H9 (cell line): ENCODE results near the gene PCOLCE2. TPM values are rescaled to one million over a fixed set of nuclear protein-coding genes. Genes with fewer than 3 reads are reported as not detected.

Experiments
- DNase-seq: peaks from one replicate; pipeline ENCODE4 v3.0.0-alpha.2; 2017
- H2AFZ ChIP-seq: one replicate; pipeline ENCODE4 v1.6.1; 2013; ENCODE audit warnings: mild to moderate bottlenecking, low read length, control low read depth, moderate library complexity
- H2AK5ac ChIP-seq: 2 replicates; pipeline ENCODE4 v1.6.1; 2013; ENCODE audit warnings: low read length, control low read depth, mixed read lengths; ENCODE audit not compliant: insufficient read length
- H2BK120ac ChIP-seq: one replicate; pipeline ENCODE4 v1.6.1; 2013; ENCODE audit warnings: low read depth, mild to moderate bottlenecking, low read length, control low read depth, inconsistent platforms; ENCODE audit not compliant: poor library complexity, severe bottlenecking
- H2BK12ac ChIP-seq: 2 replicates; pipeline ENCODE4 v1.6.1; 2013; ENCODE audit warnings: low read length, control low read depth, mixed read lengths, low read depth; ENCODE audit not compliant: insufficient read length
- H2BK15ac ChIP-seq: 2 replicates; pipeline ENCODE4 v1.6.1; 2013; ENCODE audit warnings: low read depth, low read length, control low read depth
- H2BK20ac ChIP-seq: one replicate; pipeline ENCODE4 v1.6.1; 2013; ENCODE audit warnings: low read depth, mild to moderate bottlenecking, low read length, control low read depth, inconsistent platforms; ENCODE audit not compliant: poor library complexity, severe bottlenecking
- H2BK5ac ChIP-seq: 2 replicates; pipeline ENCODE4 v1.6.1; 2013; ENCODE audit warnings: low read length, control low read depth, mixed read lengths; ENCODE audit not compliant: insufficient read length
- H3K14ac ChIP-seq: 2 replicates; pipeline ENCODE4 v1.6.1; 2013; ENCODE audit warnings: low read length, control low read depth; ENCODE audit not compliant: insufficient read depth
- H3K18ac ChIP-seq: 2 replicates; pipeline ENCODE4 v1.6.1; 2013; ENCODE audit warnings: low read depth, mild to moderate bottlenecking, mixed read lengths, low read length, control low read depth; ENCODE audit not compliant: insufficient read length
- H3K23ac ChIP-seq: 2 replicates; pipeline ENCODE4 v1.6.1; 2013; ENCODE audit warnings: low read length, control low read depth, mixed read lengths, low read depth; ENCODE audit not compliant: insufficient read length
- H3K23me2 ChIP-seq: 2 replicates; pipeline ENCODE4 v1.6.1; 2013; ENCODE audit warnings: low read depth, mild to moderate bottlenecking, mixed read lengths, low read length, control low read depth; ENCODE audit not compliant: insufficient read length, poor library complexity, severe bottlenecking
- H3K27ac ChIP-seq: 2 replicates; pipeline ENCODE4 v1.5.1; 2013; ENCODE audit warnings: low read length, control low read depth, mixed read lengths, low read depth; ENCODE audit not compliant: insufficient read length
- H3K27me3 ChIP-seq: 2 replicates; pipeline ENCODE4 v1.6.1; 2013; ENCODE audit warnings: low read length, control low read depth, inconsistent platforms; ENCODE audit not compliant: insufficient read depth
- H3K4ac ChIP-seq: 2 replicates; pipeline ENCODE4 v1.6.1; 2013; ENCODE audit warnings: low read depth, mild to moderate bottlenecking, control low read depth, inconsistent platforms, low read length, moderate library complexity
- H3K4me1 ChIP-seq: 2 replicates; pipeline ENCODE4 v1.6.1; 2013; ENCODE audit warnings: low read length, control low read depth, inconsistent platforms; ENCODE audit not compliant: insufficient read depth
- H3K4me2 ChIP-seq: 2 replicates; pipeline ENCODE4 v1.6.1; 2013; ENCODE audit warnings: low read length, control low read depth, mixed read lengths; ENCODE audit not compliant: insufficient read length, insufficient read depth
- H3K56ac ChIP-seq: 2 replicates; pipeline ENCODE4 v1.6.1; 2013; ENCODE audit warnings: low read depth, mild to moderate bottlenecking, mixed read lengths, low read length, control low read depth; ENCODE audit not compliant: insufficient read length
- H3K79me1 ChIP-seq: 2 replicates; pipeline ENCODE4 v1.6.1; 2013; ENCODE audit warnings: low read depth, mild to moderate bottlenecking, moderate library complexity, low read length, control low read depth, inconsistent platforms; ENCODE audit not compliant: insufficient read depth, poor library complexity, severe bottlenecking
- H3K79me2 ChIP-seq: 2 replicates; pipeline ENCODE4 v1.6.1; 2013; ENCODE audit warnings: low read length, control low read depth, inconsistent platforms; ENCODE audit not compliant: insufficient read depth
- H3K9ac ChIP-seq: 2 replicates; pipeline ENCODE4 v1.6.1; 2013; ENCODE audit warnings: low read length, control low read depth, mixed read lengths; ENCODE audit not compliant: insufficient read length; ENCODE audit errors: extremely low read depth
- H3K9me3 ChIP-seq: one replicate; pipeline ENCODE4 v1.6.1; 2013; ENCODE audit warnings: low read depth, low read length, inconsistent platforms; ENCODE audit not compliant: control insufficient read depth
- H3T11ph ChIP-seq: one replicate; pipeline ENCODE4 v1.6.1; 2013; ENCODE audit warnings: mild to moderate bottlenecking, low read length, control low read depth, inconsistent platforms
- H4K20me1 ChIP-seq: one replicate; pipeline ENCODE4 v1.6.1; 2013; ENCODE audit not compliant: control insufficient read depth, insufficient read length, insufficient read depth
- H4K5ac ChIP-seq: 2 replicates; pipeline ENCODE4 v1.6.1; 2013; ENCODE audit warnings: low read depth, mild to moderate bottlenecking, mixed read lengths, low read length, control low read depth; ENCODE audit not compliant: insufficient read length
- H4K8ac ChIP-seq: replicated peaks from 2 replicates; pipeline ENCODE4 v1.6.1; 2013; ENCODE audit warnings: low read length, control low read depth, mixed read lengths, low read depth; ENCODE audit not compliant: insufficient read length
- H4K91ac ChIP-seq: 2 replicates; pipeline ENCODE4 v1.6.1; 2013; ENCODE audit warnings: low read depth, mild to moderate bottlenecking, moderate library complexity, mixed read lengths, low read length, control low read depth; ENCODE audit not compliant: insufficient read length
- H3K27ac Mint-ChIP-seq, 3 experiments: 2 replicates in 2 of 3; 3 replicates in 1 of 3; pipeline ENCODE4 v1.8.0; 2020 to 2021; ENCODE audit warnings: mixed read lengths in 3 of 3, mild to moderate bottlenecking in 1 of 3, moderate library complexity in 1 of 3
- H3K27me3 Mint-ChIP-seq: 2 replicates; pipeline ENCODE4 v1.8.0; 2021; ENCODE audit warnings: low read depth, mild to moderate bottlenecking, moderate library complexity, mixed read lengths
- H3K36me3 Mint-ChIP-seq, 3 experiments: 2 replicates in 2 of 3; 3 replicates in 1 of 3; pipeline ENCODE4 v1.8.0; 2020 to 2021; ENCODE audit warnings: low read depth in 3 of 3, mixed read lengths in 3 of 3; ENCODE audit not compliant: insufficient read depth in 1 of 3
- H3K4me1 Mint-ChIP-seq, 2 experiments: 2 replicates each; pipeline ENCODE4 v1.8.0; 2020; ENCODE audit warnings: mixed read lengths in 2 of 2
- H3K4me3 Mint-ChIP-seq, 2 experiments: 2 replicates in 1 of 2; 3 replicates in 1 of 2; pipeline ENCODE4 v1.8.0; 2020 to 2021; ENCODE audit warnings: mild to moderate bottlenecking in 2 of 2, mixed read lengths in 2 of 2, moderate library complexity in 1 of 2
- H3K9me3 Mint-ChIP-seq, 2 experiments: 2 replicates in 1 of 2; 3 replicates in 1 of 2; pipeline ENCODE4 v1.8.0; 2020; ENCODE audit warnings: mild to moderate bottlenecking in 2 of 2, mixed read lengths in 2 of 2, moderate library complexity in 1 of 2
- WGBS: extraction: QIAGEN DNeasy Blood & Tissue Kit; methylation state at CpG from one replicate; pipeline ENCODE4 v1.1.7; 2013; ENCODE audit warnings: missing lambda C conversion rate, low lambda C conversion rate, mixed read lengths; ENCODE audit not compliant: insufficient read length; ENCODE audit errors: extremely low coverage; 5-methylcytosine and 5-hydroxymethylcytosine counted together
- total RNA-seq: library from RNA; stranded (reverse); gene quantifications from 2 replicates; pipeline ENCODE4 v1.2.1, GENCODE V29; 2021
- TF ChIP-seq, protein P1 (sequence below): fragments of 200-600 bp; sonication (generic); conservative IDR thresholded peaks from 3 replicates; pipeline ENCODE4 v1.8.0; 2021; ENCODE audit warnings: antibody characterized with exemption, mild to moderate bottlenecking

The PCOLCE2 gene
- total RNA-seq, 1 experiment from 2014 or later = 9.2 TPM

DNA sequence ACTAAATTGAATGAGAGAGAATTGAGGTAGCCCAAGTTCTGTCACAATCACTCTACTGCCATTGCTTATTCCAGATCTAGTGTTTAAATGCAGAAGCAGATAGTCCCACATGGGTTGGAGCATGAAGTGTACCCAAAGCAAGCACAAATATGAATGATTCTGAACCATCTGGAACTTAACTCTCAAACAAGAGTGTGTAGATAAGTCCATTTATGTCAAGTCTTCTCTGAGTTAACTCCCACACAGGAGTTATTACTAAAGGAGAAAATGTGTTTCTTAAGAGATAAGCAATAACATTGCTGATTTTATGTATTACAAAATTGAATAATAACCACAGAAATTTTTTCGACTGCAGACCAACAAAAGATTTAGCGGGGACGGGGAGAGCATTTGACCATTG is 41.0 kb upstream of the PCOLCE2 start:
- WGBS = no CpG with 5 or more reads among the region's 3 CpGs
- TF ChIP-seq, protein P1, sequence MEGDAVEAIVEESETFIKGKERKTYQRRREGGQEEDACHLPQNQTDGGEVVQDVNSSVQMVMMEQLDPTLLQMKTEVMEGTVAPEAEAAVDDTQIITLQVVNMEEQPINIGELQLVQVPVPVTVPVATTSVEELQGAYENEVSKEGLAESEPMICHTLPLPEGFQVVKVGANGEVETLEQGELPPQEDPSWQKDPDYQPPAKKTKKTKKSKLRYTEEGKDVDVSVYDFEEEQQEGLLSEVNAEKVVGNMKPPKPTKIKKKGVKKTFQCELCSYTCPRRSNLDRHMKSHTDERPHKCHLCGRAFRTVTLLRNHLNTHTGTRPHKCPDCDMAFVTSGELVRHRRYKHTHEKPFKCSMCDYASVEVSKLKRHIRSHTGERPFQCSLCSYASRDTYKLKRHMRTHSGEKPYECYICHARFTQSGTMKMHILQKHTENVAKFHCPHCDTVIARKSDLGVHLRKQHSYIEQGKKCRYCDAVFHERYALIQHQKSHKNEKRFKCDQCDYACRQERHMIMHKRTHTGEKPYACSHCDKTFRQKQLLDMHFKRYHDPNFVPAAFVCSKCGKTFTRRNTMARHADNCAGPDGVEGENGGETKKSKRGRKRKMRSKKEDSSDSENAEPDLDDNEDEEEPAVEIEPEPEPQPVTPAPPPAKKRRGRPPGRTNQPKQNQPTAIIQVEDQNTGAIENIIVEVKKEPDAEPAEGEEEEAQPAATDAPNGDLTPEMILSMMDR = no peak
- H3K36me3 Mint-ChIP-seq = no peaks in the 10 kb centered on the region; a peak in 2 of 7 replicates
- H3K18ac ChIP-seq = no peak overlapping the region
- no peaks in the 10 kb centered on the region for H3K9me3 ChIP-seq
- H2BK20ac ChIP-seq = no peak overlapping the region
- H3K9me3 Mint-ChIP-seq = no peaks in the 10 kb centered on the region; a peak in 1 of 5 replicates
- H3K56ac ChIP-seq = no peak overlapping the region
- no peak overlapping the region for H2BK120ac ChIP-seq
- peaks cover 6 to 7% of the 10 kb centered on the region in 2 experiments for H3K4me1 Mint-ChIP-seq
- H3K27me3 ChIP-seq = no peaks in the 10 kb centered on the region
- H2AK5ac ChIP-seq = no peak overlapping the region
- H3K79me1 ChIP-seq = no peaks in the 10 kb centered on the region
- H3K23me2 ChIP-seq = no peaks in the 10 kb centered on the region
- no peak overlapping the region for H3K9ac ChIP-seq
- no peaks in the 10 kb centered on the region; the same call in 1 of the 2 replicates for H3K27me3 Mint-ChIP-seq
- no peak overlapping the region for H2AFZ ChIP-seq
- no peak overlapping the region for H3K23ac ChIP-seq
- no peak overlapping the region for H3K27ac Mint-ChIP-seq
- no peak overlapping the region for H2BK15ac ChIP-seq
- H3K14ac ChIP-seq = no peak overlapping the region
- H4K91ac ChIP-seq = no peak overlapping the region
- peaks cover 6% of the 10 kb centered on the region; the same call in 1 of the 2 replicates for H3K4me1 ChIP-seq
- H4K20me1 ChIP-seq = no peaks in the 10 kb centered on the region
- H3K27ac ChIP-seq = no peak overlapping the region
- no peak overlapping the region for H3K4me3 Mint-ChIP-seq
- no peak overlapping the region for H4K8ac ChIP-seq
- H2BK12ac ChIP-seq = no peak overlapping the region
- no peaks in the 10 kb centered on the region for H3K79me2 ChIP-seq
- H2BK5ac ChIP-seq = no peak overlapping the region
- no peak overlapping the region for H3T11ph ChIP-seq
- H3K4me2 ChIP-seq = no peak overlapping the region
- no peak overlapping the region for H3K4ac ChIP-seq
- no peak overlapping the region for H4K5ac ChIP-seq
- no peak for DNase-seq
